ENCODE measurements around the gene NCR3LG1. TPM values are rescaled to one million over a fixed set of nuclear protein-coding genes. Genes with fewer than 3 reads are reported as not detected.

The NCR3LG1 gene
- total RNA-seq, 1 donor from 2014 or later = 4.9 TPM

- Mint-ChIP-seq H3K36me3 (no peaks in the 10 kb centered on the region), H3K27ac (no peak overlapping the region)
Observed at GRCh38 chr11:17406082-17406817, 54.6 kb downstream of the NCR3LG1 start.

GRCh38 chr11:17406818-17407149 lies 55.2 kb downstream of the NCR3LG1 start:
- Mint-ChIP-seq H3K27me3 (ENCODE audit: low read depth) (peaks cover 22% of the 10 kb centered on the region), H3K9me3 (no peaks in the 10 kb centered on the region), H3K4me3 (no peak overlapping the region), H3K27ac (no peak overlapping the region), H3K36me3 (no peaks in the 10 kb centered on the region), H3K4me1 (peaks cover 2% of the 10 kb centered on the region)
- no peak for DNase-seq (ENCODE audit: low spot score in 2 of 2, unreplicated experiment in 2 of 2)
- TF ChIP-seq CTCF (IDR thresholded peaks at IDR 0.05; ENCODE audit: unreplicated experiment) = no peak

More at GRCh38 chr11:17406082-17406817, 54.6 kb downstream of the NCR3LG1 start:
- DNase-seq (ENCODE audit: low spot score in 2 of 2, unreplicated experiment in 2 of 2) = no peak
- Mint-ChIP-seq H3K27me3 (ENCODE audit: low read depth) (peaks cover 18% of the 10 kb centered on the region), H3K4me3 (no peak overlapping the region), H3K9me3 (no peaks in the 10 kb centered on the region), H3K4me1 (peaks cover 2% of the 10 kb centered on the region)
- no peak for TF ChIP-seq CTCF (IDR thresholded peaks at IDR 0.05; ENCODE audit: unreplicated experiment)

GRCh38 chr11:17407575-17407974 lies 56.0 kb downstream of the NCR3LG1 start:
- Mint-ChIP-seq H3K9me3 (no peaks in the 10 kb centered on the region), H3K36me3 (no peaks in the 10 kb centered on the region), H3K4me1 (peaks cover 2% of the 10 kb centered on the region), H3K27me3 (ENCODE audit: low read depth) (peaks cover 29% of the 10 kb centered on the region), H3K27ac (no peak overlapping the region), H3K4me3 (no peak overlapping the region)
- no peak for DNase-seq (ENCODE audit: low spot score in 2 of 2, unreplicated experiment in 2 of 2)
- no peak for TF ChIP-seq CTCF (IDR thresholded peaks at IDR 0.05; ENCODE audit: unreplicated experiment)

GRCh38 chr11:17408026-17408425 lies 56.4 kb downstream of the NCR3LG1 start:
- H3K36me3 Mint-ChIP-seq = no peaks in the 10 kb centered on the region
- H3K27me3 Mint-ChIP-seq (ENCODE audit: low read depth) = peaks cover 33% of the 10 kb centered on the region
- no peak overlapping the region for H3K27ac Mint-ChIP-seq
- DNase-seq (ENCODE audit: low spot score in 2 of 2, unreplicated experiment in 2 of 2) = no peak
- no peaks in the 10 kb centered on the region for H3K9me3 Mint-ChIP-seq
- H3K4me1 Mint-ChIP-seq = peaks cover 2% of the 10 kb centered on the region
- no peak overlapping the region for H3K4me3 Mint-ChIP-seq
- no peak for TF ChIP-seq CTCF (IDR thresholded peaks at IDR 0.05; ENCODE audit: unreplicated experiment)

- H3K4me1 Mint-ChIP-seq = peaks cover 2% of the 10 kb centered on the region
- H3K27ac Mint-ChIP-seq = no peak overlapping the region
- no peak for TF ChIP-seq CTCF (IDR thresholded peaks at IDR 0.05; ENCODE audit: unreplicated experiment)
- DNase-seq (ENCODE audit: low spot score in 2 of 2, unreplicated experiment in 2 of 2) = no peak
- no peaks in the 10 kb centered on the region for H3K9me3 Mint-ChIP-seq
- H3K27me3 Mint-ChIP-seq (ENCODE audit: low read depth) = peaks cover 38% of the 10 kb centered on the region
- no peaks in the 10 kb centered on the region for H3K36me3 Mint-ChIP-seq
- H3K4me3 Mint-ChIP-seq = no peak overlapping the region
Observed at GRCh38 chr11:17408641-17409040, 57.0 kb downstream of the NCR3LG1 start.

All from mesothelial cell of epicardium (in vitro differentiated cells).